ENCODE measurements around the gene ATIC.
"Not testable (repeated sequence)": the region's sequence is repeated elsewhere in the genome, so short reads cannot be mapped to it uniquely, and the experiment has no call there.

The ATIC gene

GRCh38 chr2:215316336-215316735, 4.5 kb downstream of the ATIC start:
- DNase-seq: no peak

- no peak for DNase-seq
Measured at GRCh38 chr2:215319500-215319899, 7.6 kb downstream of the ATIC start.

DNA sequence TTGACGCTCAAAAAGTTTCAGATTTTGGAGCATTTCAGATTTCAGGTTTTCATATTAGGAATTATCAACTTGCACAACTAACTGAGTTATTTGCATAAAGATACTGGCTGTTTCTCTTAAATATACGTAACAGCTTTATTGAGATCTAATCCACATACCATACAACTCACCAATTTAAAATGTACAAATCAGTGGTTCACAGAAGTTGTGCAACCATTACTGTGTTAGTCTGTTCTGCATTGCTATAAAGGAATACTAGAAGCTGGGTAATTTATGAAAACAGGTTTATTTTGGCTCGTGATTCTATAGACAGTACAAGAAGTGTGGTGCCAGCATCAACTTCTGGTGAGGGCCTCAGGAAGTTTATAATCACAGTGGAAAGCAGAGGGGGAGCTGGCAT, 8.2 kb downstream of the ATIC start:
- DNase-seq: no peak

- no peak for DNase-seq
Measured at GRCh38 chr2:215320679-215321078, 8.8 kb downstream of the ATIC start.

- no peak for DNase-seq
Measured at GRCh38 chr2:215324811-215325210, 13.0 kb downstream of the ATIC start.

DNA sequence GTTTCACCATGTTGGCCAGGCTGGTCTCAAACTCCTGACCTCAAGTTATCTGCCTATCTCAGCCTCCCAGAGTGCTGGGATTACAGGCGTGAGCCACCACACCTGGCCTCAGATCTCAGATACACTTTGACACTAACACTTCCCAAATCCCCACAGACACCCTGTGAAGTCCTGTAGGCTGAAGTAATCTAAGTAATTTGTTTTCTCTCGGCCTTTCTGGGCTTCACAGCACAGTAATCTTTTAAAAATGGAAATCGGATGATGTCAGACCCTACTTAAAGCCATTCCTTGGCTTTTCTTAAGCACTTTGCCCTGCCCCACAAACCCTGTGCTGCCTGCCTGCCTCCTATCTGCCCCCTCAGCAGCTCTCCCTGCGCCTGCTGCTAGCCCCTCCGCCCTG, 16.2 kb downstream of the ATIC start:
- no peak for DNase-seq

- no peak for DNase-seq
Measured at GRCh38 chr2:215332872-215333595, 21.2 kb downstream of the ATIC start.

DNA sequence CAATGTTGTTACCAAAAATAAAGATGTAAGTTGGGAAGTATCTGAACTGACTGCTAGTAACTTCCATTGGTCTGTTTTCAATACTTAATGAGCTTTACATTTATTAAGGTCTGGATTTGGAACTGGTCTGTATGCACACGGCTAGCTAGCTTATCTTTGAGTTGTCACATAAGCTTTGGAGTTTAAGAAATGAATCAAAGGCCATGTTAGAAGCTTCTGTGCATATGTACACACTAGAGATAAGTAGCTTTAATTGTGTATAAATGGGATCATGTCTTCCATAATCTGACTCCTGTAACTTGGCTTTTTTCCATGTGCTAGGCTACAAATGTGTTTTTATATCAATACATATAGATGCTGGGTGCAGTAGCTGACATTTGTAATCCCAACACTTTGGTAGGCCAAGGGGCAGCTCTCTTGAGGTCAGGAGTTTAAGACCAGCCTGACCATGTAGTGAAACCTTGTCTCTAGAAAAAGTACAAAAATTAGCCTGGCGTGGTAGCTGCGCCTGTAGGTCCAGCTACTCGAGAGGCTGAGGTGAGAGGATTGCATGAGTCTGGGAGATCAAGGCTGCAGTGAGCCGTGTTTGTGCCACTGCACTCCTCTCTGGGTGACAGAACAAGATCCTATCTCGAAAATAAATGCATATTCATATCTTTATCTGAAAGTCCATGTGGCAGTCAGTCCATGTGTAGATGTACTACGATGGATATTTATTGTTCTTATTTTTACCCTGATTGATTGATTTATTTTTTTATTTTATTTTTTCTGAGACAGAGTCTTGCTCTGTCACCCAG, 27.2 kb downstream of the ATIC start:
- DNase-seq: no peak

DNA sequence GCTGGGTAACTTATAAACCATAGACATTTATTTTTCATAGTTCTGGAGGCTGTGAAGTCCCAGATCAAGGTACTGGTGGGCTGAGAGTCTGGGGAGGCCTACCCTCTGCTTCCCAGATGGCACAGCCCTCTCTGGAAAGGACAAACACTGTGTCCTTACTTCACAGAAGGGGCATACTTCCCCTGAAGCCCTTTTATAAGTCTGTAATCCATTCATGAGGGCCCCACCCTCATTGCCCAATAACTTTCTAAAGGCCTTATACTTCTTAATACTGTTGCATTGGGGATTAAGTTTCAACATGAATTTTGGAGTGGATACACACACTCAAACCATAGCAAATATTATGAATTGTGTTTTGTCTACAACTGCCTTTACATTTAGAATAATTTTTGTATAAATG, 36.0 kb downstream of the ATIC start:
- no peak for DNase-seq

- DNase-seq: no peak
Measured at GRCh38 chr2:215352602-215353001, 40.7 kb downstream of the ATIC start.

GRCh38 chr2:215354771-215355695, 43.2 kb downstream of the ATIC start:
- DNase-seq: no peak

GRCh38 chr2:215355801-215356200, 43.9 kb downstream of the ATIC start:
- DNase-seq: no peak

GRCh38 chr2:215356334-215356947, 44.6 kb downstream of the ATIC start:
- DNase-seq: no peak

DNA sequence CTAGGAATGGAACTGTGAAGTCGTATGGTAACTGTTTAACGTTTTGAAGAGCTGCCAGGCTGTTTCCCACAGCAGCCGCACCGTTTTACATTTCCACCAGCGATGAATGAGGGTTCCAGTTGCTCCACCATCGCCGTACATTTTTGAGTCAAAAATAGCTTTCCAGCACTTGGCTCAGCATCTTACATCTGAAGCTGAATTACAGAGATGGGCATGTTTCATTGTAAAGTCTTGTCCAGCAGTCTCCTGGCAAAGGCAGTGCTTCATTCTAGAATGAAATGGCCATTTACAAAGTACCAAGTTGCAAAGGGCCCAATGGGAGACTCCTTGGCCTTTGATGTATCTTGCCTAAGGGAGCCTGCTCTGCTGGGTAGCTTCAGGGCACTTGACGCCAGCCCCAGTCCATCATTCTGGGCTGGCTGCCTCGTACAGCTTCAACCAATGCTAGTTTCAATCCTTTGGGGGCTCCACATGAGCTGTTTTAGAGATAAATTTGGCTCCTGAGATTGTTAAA, 45.1 kb downstream of the ATIC start:
- DNase-seq: no peak

DNA sequence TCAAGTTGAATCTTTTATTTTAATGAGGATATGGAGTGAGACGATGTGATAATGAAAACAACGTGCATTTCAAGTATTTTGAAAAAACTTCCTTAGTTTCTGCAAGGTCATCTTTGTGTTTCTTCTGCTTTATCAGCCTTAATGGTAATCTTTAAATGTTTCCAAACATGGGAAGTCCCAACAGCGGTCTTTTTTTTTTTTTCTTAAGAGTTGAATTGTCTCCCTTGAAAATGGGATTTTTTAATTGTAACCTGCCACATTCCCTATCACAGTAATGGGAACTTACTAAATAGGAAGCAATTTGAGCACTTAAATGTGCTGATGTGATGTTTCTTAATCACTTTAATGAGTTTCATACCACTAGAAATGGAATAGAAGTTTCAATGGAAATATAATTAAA, 45.8 kb downstream of the ATIC start:
- DNase-seq: no peak

DNA sequence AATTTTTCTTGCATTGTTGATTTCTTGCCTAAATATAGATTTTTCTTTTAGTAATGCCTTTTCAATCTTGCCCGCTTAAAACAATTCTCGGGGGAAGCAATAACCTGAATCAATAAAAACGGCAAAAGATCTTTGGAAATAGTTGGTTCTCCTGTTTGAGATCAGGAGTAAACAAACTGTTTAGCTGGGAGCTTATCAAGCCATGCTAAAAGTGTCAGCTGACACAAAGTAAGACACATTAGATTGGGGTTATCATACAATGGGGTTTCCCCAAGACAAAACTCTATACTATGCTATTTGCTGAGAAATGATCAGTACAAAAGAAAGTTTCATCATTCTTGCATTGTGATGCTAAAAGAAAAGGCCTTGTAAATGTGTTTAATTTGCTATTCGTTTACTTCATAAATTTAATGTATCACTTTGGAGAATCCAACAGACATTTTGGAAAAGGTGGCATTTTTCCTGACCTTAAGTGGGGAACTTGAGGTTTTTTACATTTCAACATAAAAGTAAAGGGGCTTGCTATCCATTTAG, 46.5 kb downstream of the ATIC start:
- DNase-seq: no peak

GRCh38 chr2:215358891-215359575, 47.2 kb downstream of the ATIC start:
- DNase-seq: no peak

- no peak for DNase-seq
Measured at GRCh38 chr2:215359576-215359922, 47.7 kb downstream of the ATIC start.

DNA sequence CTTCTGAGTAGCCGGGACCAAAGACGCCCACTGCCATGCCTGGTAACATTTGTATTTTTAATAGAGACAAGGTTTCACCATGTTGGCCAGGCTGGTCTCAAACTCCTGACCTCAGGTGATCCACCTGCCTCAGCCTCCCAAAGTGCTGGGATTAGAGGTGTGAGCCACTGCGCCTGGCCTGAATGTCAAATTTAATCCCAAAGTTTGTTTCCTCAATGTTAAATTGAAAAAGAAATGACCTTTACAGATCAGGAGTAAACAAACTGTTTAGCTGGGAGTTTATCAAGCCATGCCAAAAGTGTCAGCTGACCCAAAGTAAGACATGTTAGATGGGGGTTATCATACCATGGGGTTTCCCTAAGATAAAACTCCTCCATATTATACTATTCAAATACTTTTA, 48.2 kb downstream of the ATIC start:
- DNase-seq: not testable (repeated sequence)

DNA sequence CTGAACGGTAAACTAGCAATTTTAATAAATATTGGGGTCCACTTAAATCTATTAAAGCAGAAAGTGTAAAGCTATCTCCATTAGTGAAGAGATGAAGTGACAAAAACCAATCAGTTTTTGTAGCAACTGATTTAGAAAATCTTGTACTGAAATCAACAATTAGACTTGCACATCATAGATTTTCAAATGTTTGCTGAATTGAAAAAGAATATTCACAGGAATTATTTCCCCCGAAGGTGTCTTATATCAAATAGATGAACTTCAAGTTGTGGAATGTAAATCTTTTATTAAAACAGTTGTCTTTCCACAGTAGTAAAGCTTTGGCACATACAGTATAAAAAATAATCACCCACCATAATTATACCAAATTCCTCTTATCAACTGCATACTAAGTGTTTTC, 48.7 kb downstream of the ATIC start:
- no peak for DNase-seq

DNA sequence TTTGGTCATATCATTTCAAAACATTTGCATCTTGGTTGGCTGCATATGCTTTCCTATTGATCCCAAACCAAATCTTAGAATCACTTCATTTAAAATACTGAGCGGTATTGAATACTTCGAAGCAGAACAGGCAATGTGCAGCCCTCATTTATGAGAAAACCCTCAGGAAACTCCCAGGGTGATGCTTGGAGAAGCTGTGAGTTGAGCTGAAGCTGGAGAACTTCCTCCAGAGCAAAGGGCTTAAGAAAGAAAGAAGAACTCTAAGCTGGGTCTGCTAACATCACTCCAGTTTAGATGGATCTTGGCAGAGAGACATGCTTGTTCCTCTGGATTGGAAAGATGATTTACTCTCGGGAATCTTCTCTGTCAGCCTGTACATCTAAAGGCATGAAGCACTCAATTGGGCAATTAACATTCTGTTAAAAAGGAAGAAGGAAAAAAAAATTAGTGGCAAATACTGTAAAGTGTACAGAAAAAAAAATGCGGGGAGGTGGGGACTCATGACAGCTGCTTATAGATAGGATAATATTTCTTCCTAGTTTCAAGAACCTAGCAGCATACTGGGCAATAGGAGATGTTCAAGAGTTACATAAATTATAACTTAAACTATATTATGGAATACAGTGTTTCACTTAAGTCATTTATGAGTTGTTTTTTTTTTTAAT, 49.5 kb downstream of the ATIC start:
- no peak for DNase-seq

Data from activated CD4-positive, CD25-positive, alpha-beta regulatory T cell (primary cell).